ENCODE results near the gene GPX6. TPM values are rescaled to one million over a fixed set of nuclear protein-coding genes. Genes with fewer than 3 reads are reported as not detected.

Gene GPX6
- total RNA-seq, 1 experiment from 2014 or later = not detected

DNA sequence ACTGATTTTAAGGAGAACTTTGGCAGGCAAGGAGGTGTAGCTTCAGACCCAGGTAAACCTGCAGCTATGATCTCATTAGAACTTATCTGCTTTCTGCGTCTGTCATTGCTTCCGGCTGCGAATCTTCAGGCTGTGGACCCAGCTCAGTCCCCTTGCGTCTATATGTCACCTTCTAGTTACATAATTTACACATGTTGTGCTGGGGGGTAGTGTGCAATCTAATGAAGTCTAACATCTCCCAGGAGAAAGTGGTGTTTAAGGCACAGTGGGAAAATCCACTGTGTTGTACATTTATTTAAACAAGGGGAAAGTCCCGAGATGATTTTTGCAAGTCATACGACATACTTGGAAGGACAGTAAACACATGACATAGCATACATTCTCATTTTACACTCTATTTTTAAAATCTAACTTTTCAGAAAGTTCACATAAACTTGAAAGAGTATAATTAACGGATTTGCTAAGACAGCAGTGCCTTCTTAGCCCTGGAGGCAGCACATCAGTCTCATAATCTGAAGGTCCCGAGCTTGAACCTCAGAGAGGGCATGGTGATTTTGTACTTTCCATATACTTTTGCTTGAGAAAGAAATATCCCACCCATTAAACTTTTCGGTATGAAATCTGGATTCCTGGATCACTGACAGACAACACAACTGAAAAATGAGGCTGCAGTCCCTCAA, 35.2 kb downstream of the GPX6 start:
- H3K27me3 Mint-ChIP-seq (ENCODE audit: low read depth) = peaks cover 26% of the 10 kb centered on the region
- Histone ChIP-seq H2BK15ac (ENCODE audit: low read depth, low read length) (no peak overlapping the region), H2BK20ac (ENCODE audit: low read depth, low read length, poor library complexity, severe bottlenecking) (no peak overlapping the region), H4K5ac (ENCODE audit: insufficient read length, low read depth, low read length) (no peak overlapping the region), H4K20me1 (ENCODE audit: control insufficient read depth, insufficient read depth, insufficient read length) (no peaks in the 10 kb centered on the region), H3K4me2 (ENCODE audit: insufficient read depth, insufficient read length, low read length) (no peak overlapping the region), H3K9ac (ENCODE audit: extremely low read depth, insufficient read length, low read length) (no peak overlapping the region), H3K27ac (ENCODE audit: insufficient read length, low read depth, low read length) (no peak overlapping the region), H3T11ph (ENCODE audit: low read length) (no peak overlapping the region), H2BK5ac (ENCODE audit: insufficient read length, low read length) (no peak overlapping the region), H2BK120ac (ENCODE audit: low read depth, low read length, poor library complexity, severe bottlenecking) (no peak overlapping the region), H3K23me2 (ENCODE audit: insufficient read length, low read depth, low read length, poor library complexity, severe bottlenecking) (no peaks in the 10 kb centered on the region), H3K18ac (ENCODE audit: insufficient read length, low read depth, low read length) (no peak overlapping the region), H3K9me3 (ENCODE audit: control insufficient read depth, low read depth, low read length) (no peaks in the 10 kb centered on the region), H4K8ac (replicated peaks; ENCODE audit: insufficient read length, low read depth, low read length) (no peak overlapping the region), H3K79me1 (ENCODE audit: insufficient read depth, low read depth, low read length, poor library complexity, severe bottlenecking) (no peaks in the 10 kb centered on the region), H2AFZ (ENCODE audit: low read length) (no peak overlapping the region), H3K56ac (ENCODE audit: insufficient read length, low read depth, low read length) (no peak overlapping the region), H3K4me1 (ENCODE audit: insufficient read depth, low read length) (no peaks in the 10 kb centered on the region), H3K27me3 (ENCODE audit: insufficient read depth, low read length) (no peaks in the 10 kb centered on the region), H4K91ac (ENCODE audit: insufficient read length, low read depth, low read length) (no peak overlapping the region), H3K79me2 (ENCODE audit: insufficient read depth, low read length) (no peaks in the 10 kb centered on the region), H3K23ac (ENCODE audit: insufficient read length, low read depth, low read length) (no peak overlapping the region), H2AK5ac (ENCODE audit: insufficient read length, low read length) (no peak overlapping the region), H3K4ac (ENCODE audit: low read depth, low read length) (no peak overlapping the region), H2BK12ac (ENCODE audit: insufficient read length, low read depth, low read length) (no peak overlapping the region), H3K14ac (ENCODE audit: insufficient read depth, low read length) (no peak overlapping the region)
- TF ChIP-seq, protein P1, sequence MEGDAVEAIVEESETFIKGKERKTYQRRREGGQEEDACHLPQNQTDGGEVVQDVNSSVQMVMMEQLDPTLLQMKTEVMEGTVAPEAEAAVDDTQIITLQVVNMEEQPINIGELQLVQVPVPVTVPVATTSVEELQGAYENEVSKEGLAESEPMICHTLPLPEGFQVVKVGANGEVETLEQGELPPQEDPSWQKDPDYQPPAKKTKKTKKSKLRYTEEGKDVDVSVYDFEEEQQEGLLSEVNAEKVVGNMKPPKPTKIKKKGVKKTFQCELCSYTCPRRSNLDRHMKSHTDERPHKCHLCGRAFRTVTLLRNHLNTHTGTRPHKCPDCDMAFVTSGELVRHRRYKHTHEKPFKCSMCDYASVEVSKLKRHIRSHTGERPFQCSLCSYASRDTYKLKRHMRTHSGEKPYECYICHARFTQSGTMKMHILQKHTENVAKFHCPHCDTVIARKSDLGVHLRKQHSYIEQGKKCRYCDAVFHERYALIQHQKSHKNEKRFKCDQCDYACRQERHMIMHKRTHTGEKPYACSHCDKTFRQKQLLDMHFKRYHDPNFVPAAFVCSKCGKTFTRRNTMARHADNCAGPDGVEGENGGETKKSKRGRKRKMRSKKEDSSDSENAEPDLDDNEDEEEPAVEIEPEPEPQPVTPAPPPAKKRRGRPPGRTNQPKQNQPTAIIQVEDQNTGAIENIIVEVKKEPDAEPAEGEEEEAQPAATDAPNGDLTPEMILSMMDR (conservative IDR thresholded peaks at IDR 0.05) = no peak
- H3K4me1 Mint-ChIP-seq = peaks cover 0 to 2% of the 10 kb centered on the region in 2 experiments; a peak in 2 of 4 replicates
- WGBS (ENCODE audit: extremely low coverage, insufficient read length, low lambda C conversion rate) = no CpG with 5 or more reads among the region's 9 CpGs
- H3K27ac Mint-ChIP-seq = no peak overlapping the region
- no peak overlapping the region for H3K4me3 Mint-ChIP-seq
- no peak for DNase-seq
- peaks cover 0 to 2% of the 10 kb centered on the region in 2 experiments; a peak in 1 of 5 replicates for H3K9me3 Mint-ChIP-seq
- H3K36me3 Mint-ChIP-seq (ENCODE audit: insufficient read depth in 1 of 3, low read depth in 3 of 3) = no peaks in the 10 kb centered on the region

Data from H9 (cell line).